Peyer's patch (tissue), 4 donors: ENCODE data around the gene PSD2.

Experiments
- POLR2A ChIP-seq, 2 donors: fragments of 450-650 bp; IDR thresholded peaks; one replicate each; pipeline ENCODE4 v1.5.1; 2017; ENCODE audit warnings: antibody characterized with exemption in 2 of 2, mild to moderate bottlenecking in 2 of 2, moderate library complexity in 2 of 2
- TF ChIP-seq, protein P1 (sequence below), 6 experiments: fragments of 450-650 bp in 4 of 6; fragments of 200-600 bp in 2 of 6; sonication (generic) in 1 of 6; IDR thresholded peaks; one replicate each; pipeline ENCODE4 v1.5.1; 2017 to 2019; ENCODE audit warnings: antibody characterized with exemption in 6 of 6, mild to moderate bottlenecking in 3 of 6, moderate library complexity in 1 of 6

- TF ChIP-seq, protein P1, sequence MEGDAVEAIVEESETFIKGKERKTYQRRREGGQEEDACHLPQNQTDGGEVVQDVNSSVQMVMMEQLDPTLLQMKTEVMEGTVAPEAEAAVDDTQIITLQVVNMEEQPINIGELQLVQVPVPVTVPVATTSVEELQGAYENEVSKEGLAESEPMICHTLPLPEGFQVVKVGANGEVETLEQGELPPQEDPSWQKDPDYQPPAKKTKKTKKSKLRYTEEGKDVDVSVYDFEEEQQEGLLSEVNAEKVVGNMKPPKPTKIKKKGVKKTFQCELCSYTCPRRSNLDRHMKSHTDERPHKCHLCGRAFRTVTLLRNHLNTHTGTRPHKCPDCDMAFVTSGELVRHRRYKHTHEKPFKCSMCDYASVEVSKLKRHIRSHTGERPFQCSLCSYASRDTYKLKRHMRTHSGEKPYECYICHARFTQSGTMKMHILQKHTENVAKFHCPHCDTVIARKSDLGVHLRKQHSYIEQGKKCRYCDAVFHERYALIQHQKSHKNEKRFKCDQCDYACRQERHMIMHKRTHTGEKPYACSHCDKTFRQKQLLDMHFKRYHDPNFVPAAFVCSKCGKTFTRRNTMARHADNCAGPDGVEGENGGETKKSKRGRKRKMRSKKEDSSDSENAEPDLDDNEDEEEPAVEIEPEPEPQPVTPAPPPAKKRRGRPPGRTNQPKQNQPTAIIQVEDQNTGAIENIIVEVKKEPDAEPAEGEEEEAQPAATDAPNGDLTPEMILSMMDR (IDR thresholded peaks at IDR 0.05), result no peak
- no peak for TF ChIP-seq POLR2A (IDR thresholded peaks at IDR 0.05)
Measured at GRCh38 chr5:139820606-139821005, 25.0 kb downstream of the PSD2 start.
